GM21529 (cell line): ENCODE results near the gene C19orf38.
"Not testable (repeated sequence)": the region's sequence is repeated elsewhere in the genome, so short reads cannot be mapped to it uniquely, and the experiment has no call there.

Experiments used
- ATAC-seq: cut with Tn5 transposase; IDR thresholded peaks from one replicate; pipeline ENCODE4 v1.9.1; 2021; ENCODE audit not compliant: unreplicated experiment

The C19orf38 gene

DNA sequence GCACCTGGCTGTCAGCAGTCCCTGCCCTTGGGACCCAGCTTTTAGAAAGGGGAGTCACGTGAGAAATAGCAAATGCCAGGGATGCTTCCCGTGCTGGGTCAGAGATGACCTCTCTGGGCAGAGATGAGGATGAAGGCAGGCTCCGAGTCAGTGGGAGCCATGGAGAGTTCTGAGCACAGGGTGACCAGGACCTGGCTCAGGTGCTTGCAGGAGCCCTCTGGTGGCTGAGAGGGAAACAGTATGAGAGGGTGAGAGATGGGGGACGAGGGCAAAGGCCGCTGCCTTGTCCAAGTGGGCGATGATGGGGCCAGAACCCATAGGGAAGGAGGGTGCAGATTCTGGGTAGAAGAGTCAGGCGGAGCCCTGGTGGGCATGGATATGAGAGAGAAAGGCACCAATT is 28.0 kb upstream of the C19orf38 start:
- no peak for ATAC-seq

DNA sequence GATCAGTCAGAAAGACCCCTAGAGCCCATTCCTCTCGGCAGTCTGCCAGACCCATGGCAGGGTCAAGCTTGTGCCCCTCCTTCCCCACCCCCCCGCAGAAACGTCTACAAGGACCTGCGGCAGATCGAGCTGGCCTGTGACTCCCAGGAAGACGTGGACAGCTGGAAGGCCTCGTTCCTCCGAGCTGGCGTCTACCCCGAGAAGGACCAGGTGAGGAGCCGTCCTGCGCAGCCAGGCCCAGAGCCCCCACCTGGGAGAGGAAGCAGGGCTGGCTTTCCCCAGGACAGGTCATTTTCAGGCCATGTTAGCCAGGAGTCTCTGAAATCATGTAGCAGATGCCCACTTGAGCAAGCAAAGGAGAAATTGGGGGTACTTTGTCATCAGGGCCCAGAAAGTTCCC is 24.5 kb upstream of the C19orf38 start:
- ATAC-seq = no peak

DNA sequence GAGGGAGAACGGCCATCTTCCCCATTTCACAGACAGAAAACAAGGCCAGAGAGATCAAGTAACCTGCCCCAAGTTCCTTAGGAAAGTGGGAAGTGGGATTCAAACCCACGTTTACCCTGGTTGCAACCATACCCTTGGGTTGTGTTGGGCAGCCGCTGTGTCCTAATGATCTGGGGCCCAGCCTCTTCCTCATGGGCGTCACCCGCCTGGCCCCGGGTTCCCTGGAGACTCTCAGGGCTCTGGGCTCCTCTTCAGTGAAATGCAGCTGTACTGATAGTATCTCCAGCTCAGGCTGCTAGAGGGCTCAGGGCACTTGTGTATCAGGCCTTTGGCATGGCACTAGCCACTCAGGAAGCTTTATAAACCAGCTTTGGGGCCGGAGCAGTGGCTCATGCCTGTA is 22.0 kb upstream of the C19orf38 start:
- ATAC-seq = no peak

DNA sequence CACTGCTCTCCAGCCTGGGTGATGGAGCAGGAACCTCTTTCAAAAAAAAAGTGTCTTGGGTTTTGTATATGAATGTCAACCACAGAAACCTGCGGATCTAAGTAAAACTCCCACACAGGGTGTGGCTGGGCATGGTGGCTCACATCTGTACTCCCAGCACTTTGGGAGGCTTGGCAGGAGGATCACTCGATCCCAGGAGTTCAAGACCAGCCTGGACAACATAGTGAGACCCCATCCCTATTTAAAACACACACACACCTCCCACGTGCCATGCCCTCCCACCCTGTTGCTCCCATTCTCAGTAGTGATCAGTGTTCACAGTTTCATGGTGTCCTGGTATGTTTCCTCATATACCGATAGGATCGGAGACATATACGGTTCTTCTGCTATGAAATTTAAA is 21.4 kb upstream of the C19orf38 start:
- no peak for ATAC-seq

DNA sequence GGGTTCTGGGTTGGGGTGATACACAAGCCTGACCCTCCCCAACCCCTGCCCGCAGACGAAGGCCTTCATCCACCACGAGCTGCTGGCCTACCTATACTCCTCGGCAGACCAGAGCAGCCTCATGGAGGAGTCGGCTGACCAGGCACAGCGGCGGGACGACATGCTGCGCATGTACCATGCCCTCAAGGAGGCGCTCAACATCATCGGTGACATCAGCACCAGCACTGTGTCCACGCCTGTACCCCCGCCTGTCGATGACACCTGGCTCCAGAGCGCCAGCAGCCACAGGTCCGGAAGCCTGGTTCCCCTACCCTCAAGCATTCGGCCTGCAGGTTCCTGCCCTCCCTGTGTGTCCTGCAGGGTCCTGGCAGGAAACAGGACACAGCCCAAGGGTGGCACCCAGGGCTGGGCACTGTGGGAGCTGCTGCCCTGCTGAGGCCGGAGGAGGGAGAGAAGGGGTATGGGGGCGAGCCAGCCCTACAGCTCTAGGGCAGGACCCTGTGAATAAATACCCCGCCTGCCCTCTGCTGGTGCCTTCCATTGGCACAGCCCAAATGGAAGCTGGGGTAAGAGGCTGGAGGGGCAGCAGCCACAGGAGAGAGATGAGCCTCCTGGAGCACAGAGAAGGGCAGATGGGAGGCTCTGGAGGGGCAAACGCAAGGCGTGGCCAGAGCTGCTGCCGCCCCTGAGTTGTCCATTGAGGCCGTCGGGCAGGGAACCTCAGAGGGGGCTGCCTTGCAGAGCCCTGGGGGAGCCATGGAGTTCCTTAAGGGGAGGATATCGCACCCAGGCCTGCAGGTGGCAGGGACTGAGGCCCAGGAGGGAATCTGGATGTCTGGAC is 19.0 kb upstream of the C19orf38 start:
- no peak for ATAC-seq

DNA sequence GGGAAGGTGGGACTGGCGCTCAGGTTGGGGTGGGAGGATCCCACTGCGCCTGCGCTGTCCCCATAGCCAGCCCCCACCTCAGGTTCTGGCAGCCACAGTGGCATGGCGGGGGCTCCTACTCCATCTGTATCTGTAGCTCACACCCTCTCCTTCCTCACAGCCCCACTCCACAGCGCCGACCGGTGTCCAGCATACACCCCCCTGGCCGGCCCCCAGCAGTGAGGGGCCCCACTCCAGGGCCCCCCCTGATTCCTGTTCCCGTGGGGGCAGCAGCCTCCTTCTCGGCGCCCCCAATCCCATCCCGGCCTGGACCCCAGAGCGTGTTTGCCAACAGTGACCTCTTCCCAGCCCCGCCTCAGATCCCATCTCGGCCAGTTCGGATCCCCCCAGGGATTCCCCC is 18.2 kb upstream of the C19orf38 start:
- ATAC-seq = no peak

DNA sequence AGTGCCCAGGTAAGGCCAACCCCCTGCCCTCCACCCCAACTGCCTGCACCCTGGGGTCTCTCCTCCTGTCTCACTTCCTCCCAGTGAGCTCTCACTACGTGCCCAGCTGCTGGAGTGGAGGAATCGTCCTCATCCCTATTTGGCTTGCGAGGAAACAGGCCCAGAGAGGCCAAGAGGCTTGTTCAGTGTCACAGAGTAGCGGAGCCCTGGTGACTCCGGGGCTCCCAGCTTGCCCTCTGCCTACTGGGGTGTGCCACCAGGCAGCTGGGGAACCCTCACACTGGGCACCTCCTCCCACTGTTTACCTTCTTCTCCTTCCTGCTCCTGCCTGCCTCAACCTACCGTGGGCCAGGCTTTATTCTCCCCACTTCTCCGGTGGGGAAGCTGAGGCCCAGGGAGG is 17.8 kb upstream of the C19orf38 start:
- ATAC-seq = no peak

DNA sequence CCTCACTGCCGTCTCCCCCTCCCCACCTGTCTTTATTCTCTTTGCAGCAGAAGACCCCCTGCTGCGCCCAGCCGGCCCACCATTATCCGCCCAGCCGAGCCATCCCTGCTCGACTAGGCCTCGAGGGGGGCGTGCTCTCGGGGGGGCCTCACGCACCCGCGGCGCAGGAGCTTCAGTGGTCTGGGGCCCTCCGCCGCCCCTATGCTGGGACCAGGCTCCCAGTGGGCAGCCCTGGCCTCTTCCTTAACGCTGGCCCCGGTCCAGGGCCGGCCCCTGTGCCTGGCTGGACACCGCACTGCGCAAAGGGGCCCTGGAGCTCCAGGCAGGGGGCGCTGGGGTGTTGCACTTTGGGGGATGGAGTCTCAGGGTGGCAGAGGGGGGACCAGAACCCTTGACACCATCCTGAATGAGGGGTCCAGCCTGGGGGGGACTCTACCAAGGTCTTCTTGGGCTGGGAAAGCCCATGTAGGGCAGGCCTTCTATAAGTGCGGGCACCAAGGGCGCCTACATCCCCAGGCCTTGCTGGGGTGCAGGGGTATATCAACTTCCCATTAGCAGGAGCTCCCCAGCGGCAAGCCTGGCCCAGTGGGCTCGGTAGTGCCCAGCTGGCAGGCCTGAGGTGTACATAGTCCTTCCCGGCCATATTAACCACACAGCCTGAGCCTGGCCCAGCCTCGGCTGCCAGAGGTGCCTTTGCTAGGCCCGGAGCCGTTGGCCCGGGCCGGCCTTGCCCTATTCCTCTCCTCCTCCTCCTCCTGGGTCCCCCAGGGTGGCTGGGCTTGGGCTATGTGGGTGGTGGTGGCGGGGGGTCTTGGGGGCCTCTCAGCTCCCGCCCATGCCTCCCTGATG is 17.1 kb upstream of the C19orf38 start:
- no peak for ATAC-seq

DNA sequence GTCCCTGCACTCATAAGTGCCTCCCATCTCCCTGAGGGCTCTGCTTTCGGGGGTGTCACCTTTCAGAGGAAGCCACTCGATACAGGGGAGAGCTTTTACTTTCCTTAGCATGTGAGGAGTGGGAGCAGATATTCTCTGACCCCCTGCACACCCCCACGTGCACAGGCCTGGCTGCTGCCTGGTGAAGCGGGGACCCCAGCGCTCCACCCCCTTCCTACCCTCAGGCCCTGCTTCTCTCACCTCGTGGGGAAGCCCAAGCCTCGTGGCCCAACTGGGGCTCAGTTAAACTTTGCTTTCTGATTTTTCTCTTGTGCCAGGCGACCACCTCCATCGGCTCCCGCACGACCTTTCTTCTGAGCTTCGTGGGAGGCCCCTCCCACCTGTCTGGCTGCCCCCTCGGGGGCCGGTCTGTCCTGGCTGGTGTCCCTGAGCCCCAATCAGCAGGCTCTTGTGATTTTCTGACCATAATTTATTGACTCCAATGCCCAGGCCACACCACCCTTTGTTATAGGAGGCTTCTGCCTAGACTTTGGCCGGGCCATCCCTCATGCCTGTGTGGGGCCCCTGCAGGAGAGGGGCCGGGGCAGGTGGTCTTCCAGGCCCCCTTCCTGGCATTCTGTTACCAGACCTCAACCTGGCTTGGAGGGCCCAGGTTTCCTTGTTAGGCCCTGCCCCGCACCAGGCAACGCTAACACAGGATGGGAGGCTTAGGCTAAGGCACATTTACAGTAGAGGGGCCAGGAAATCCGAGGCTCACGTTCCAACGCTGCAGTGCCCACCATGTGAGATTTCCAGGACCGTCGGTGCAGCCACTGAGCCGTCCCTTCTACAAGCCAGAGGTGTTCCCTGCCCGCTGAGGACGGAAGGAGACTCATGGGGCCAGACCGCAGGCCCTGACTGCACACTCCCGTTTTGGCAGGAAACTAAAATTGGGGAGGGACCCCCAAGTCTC is 16.0 kb upstream of the C19orf38 start:
- no peak for ATAC-seq

DNA sequence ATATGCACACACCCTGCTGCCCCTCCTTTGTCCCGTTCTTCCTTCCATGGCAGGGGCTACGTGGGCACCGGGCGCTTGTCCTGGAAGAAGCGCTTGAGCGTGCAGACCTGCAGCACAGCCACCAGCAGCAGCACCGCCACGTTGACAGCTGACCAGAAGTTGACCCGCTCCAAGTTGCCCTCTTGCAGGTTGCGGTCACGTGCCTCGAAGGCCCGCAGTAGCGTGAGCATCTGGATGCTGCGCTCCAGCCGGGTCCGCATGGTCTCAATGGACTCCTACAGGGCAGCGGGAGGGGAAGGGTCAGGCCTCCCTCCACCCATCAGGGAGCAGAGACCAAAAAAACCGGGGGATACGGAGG is 15.3 kb upstream of the C19orf38 start:
- no peak for ATAC-seq

DNA sequence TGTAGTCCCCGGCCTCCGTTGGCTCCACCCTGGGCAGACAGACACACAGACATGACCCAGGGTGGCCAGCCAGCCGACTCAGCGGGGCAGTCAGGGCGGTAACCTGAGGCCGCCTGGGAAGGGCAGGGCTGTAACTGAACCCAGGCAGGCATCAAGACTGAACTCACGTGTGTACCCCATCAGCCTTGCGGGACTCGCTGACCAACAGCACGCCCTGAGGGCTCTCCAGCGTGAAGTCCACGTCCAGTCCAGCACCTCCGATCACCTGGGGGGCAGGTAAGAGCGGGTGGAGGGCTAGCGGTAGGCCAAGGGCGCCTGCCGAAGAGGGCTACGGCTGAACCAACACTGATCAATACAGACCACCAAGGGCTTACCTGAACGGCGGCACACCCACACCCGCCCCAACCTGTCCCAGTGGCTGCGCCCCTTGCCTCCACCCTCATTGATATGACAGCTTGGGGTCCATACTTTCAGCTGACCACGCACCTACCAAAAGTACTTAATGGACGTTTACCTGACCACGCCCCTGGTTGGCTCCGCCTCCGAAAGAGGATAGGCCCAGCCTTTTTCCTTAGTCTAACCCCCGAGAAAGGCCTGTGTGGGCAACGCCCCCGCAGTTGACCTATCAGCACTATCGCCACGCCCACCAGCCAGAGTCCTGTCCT is 13.0 kb upstream of the C19orf38 start:
- no peak for ATAC-seq

DNA sequence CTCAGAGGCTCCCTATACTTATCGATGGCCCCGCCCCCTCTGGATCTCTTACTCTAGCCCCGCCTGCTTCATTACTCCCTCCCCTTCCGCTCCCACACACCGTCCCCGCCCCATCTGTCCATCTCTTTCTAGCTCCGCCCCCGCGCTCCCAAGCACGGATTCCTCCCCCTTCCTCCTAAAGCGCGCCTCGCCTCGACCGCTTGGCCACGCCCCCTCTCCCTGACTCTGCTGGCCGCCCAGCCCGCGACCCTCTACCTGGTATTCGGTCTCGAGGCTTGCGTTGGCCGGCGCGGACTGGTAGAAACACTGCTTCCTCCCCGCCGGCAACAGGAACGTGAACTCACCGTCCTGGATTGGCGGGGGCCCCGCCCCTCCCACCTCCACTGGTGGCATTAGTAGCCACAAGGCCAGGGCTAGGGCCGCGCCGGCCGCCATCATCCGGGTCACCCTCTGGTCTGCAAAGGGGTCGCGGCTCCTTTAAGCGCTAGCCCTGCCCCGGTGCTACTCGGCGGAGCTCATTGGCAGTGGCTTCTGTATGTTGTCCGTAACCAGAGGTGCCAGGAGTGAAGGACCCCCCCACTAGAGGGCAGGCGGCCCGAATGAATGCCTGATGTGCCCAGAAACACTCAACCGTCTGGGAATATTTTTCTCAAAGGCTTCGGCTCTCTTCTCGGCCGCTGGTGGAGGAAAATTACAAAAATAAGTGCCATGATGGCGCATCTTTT is 12.3 kb upstream of the C19orf38 start, which contains the start of gene TMED1:
TSS of gene TMED1 (minus strand) at position 459 of the 725 bp plus-strand sequence. CDS start at position 438, 21 bp downstream.
- peak; percentile 70 for ATAC-seq

DNA sequence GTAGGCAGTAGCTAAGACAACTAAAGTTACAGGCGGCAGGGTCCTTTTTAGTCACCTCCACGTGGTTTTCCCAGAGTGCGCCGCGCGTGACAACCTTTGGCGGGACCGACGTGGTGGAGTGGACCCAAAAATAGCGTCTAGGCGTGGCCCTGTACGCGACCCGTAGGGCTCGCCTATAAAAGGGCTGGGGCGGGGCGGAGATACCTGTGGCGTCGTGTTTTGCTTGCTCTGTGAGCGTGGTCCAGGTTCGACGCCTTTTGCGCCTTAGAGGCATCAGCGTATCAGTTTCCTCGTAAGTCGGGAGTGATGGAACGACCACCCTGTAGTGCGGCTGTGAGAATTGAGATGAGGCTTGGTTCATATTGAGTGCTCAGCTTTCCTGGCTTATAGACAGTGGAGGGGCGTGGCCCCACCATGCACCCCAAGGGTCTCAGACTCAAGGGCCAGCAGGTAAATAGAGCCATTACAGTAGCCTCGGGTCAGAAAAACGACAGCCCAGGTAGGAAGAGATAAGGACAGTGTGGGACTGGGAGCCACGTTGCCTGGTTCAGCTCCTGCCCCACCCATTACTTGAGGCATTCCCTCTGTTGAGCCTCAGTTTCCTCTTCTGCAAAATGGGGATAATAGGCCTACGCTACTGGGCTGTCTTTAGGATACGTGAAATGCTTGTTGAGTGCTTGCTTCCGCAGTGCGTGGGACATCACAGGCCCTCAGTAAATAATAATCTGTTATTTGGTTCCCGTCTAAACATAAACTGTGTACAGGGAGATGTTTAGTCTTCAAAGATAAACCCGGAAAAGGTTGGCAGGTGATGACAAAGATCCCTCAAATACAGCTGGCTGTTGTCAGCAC is 11.5 kb upstream of the C19orf38 start:
- ATAC-seq = no peak

DNA sequence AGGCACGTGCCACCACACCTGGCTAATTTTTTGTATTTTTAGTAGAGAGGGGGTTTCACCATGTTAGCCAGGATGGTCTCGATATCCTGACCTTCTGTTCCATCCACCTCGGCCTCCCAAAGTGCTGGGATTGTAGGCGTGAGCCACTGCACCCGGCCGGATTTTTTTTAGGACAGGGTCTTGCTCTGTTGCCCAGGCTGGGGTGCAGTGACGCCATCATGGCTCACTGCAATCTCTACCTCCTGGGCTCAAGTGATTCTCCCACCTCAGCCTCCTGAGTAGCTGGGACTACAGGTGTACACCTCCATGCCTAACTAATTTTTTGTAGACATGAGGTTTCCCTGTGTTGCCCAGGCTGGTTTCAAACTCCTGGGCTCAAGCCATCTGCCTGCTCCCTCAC is 10.6 kb upstream of the C19orf38 start:
- not testable (repeated sequence) for ATAC-seq

DNA sequence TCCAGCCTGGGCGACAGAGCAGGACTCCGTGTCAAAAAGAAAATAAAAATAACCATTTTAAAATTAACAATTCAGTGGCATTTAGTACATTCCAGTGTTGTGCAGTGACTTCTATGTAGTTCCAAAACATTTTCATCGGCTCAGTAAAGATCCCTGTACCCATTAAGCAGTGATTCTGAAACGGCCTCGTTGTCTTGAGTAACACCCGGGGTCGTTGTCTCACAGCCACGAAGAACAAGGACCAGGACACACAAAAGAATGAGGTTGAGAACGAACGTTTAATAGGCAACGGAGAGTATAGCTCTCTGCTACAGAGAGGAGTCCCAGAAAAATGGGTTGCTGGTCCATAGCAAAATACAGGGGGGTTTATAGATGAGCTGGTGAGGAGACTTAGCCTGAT is 9.8 kb upstream of the C19orf38 start:
- ATAC-seq = no peak

DNA sequence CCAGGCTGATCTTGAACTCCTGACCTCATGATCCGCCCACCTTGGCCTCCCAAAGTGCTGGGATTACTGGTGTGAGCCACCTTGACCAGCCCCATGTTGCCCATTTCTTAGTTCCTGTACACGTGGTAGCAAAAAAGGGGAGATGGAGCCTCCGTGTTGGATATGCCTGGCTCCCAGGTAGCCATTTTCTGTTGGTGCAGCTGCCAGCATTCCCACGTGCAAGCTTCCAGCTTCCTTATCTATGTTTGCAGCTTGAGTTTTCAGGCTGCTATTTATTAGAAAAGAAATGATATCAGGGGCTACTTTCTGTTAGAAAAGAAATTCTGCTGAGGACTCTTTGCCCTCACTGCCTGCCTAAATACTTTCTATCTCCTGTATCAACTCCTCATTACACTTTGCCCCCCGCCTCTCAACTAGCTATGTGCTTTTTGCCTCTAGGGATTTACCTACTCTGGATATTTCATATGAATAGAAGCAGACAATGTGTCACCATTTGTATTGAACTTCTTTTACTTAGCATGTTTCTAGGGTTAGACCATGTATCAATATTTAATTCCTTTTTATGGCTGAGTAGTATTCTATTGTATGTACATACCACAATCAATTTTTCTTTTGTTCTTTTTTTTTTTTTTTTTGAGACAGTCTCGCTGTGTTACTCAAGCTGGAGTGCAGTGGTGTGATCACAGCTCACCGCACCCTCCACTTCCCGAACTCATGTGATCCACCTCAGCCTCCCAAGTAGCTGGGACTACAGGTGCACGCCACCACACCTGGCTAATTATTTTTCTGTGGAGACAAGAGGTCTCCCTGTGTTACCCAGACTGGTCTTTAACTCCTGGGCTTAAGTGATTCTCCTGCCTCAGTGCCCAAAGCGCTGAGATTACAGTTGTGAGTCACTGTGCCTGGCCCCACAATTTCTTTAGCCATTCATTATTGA is 8.8 kb upstream of the C19orf38 start:
- no peak for ATAC-seq

DNA sequence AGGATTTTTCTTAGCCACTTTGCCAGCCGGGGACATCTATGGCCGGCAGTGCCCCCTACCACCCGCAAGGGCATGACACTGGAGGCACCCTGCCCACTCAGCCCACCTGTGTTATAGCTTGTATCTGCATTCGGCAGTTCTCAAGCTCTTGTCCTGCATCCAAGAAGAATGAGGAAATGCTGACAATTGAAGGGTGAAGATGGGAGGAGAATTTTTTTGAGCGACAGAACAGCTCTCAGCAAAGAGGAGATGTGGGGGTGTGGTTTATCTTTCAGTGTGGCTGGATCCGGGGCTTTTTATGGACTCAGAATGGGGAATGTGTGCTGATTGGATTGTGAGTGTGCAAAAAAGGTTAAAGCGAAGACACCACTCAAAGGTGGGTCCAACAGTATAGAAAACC is 5.4 kb upstream of the C19orf38 start:
- no peak for ATAC-seq
